ENCODE measurements around the gene RETREG3. TPM values are rescaled to one million over a fixed set of nuclear protein-coding genes. Genes with fewer than 3 reads are reported as not detected.

Gene RETREG3
- total and polyA plus RNA-seq, 2 of the 13 experiments (the other 11 are each of a cell fraction or from before 2014, with no cell fraction given) = 47.0 to 55.8 TPM

GRCh38 chr17:42591411-42591810 lies 17.8 kb downstream of the RETREG3 start:
- FAIRE-seq (no peak), ATAC-seq (no peak), DNase-seq (ENCODE audit: low spot score) (no peak)
- CTCF ChIA-PET (ENCODE audit: low intra/inter-chr PET ratio, low total read pairs) = no interaction called here
- no TSS peak for BruUV-seq (replicated peaks)
- H3K27me3 ChIP-seq (ENCODE audit: control insufficient read depth in 1 of 2, insufficient read depth in 2 of 2, low read length in 2 of 2) = no peaks in the 10 kb centered on the region
- TF ChIP-seq HNF4G (IDR thresholded peaks at IDR 0.05; ENCODE audit: borderline replicate concordance, low read depth, low read length) (no peak), HNF4G (CRISPR knock-in tag; IDR thresholded peaks at IDR 0.05; ENCODE audit: borderline replicate concordance, low read depth) (no peak), ZNF430 (CRISPR knock-in tag; IDR thresholded peaks at IDR 0.05) (no peak), ZKSCAN1 (IDR thresholded peaks at IDR 0.05; ENCODE audit: low read length) (no peak)
- H3K9me3 ChIP-seq (ENCODE audit: low read length) = no peaks in the 10 kb centered on the region
- no peak overlapping the region for H3K9ac ChIP-seq (ENCODE audit: insufficient read depth, low read depth, low read length)
- 98% methylated on average over 9 of the region's 9 CpGs for WGBS (ENCODE audit: low lambda C conversion rate)
- H3K4me1 ChIP-seq (ENCODE audit: insufficient read depth, low read length) = no peaks in the 10 kb centered on the region
- POLR2A ChIA-PET = no interaction called here
- no peak overlapping the region for H2AFZ ChIP-seq (ENCODE audit: low read length)
- H3K4me3 ChIP-seq (replicated peaks in 1 of 3; ENCODE audit: insufficient read depth in 1 of 3, low read depth in 2 of 3, low read length in 3 of 3) = no peak overlapping the region
- in situ Hi-C loops (cut with HindIII; ENCODE audit: extremely low pct_ligation_motif_present, low pct_unique_long_range_greater_than_20kb) (no loop called here), intact Hi-C loops (cut with micrococcal nuclease; ENCODE audit: unreplicated experiment) (no loop called here)
- H4K20me1 ChIP-seq (ENCODE audit: insufficient read depth, low read length) = no peaks in the 10 kb centered on the region
- H3K4me2 ChIP-seq (ENCODE audit: low read depth, low read length) = no peak overlapping the region
- H3K36me3 ChIP-seq (replicated peaks in 1 of 2; ENCODE audit: control insufficient read depth in 1 of 2, insufficient read depth in 2 of 2, low read length in 2 of 2) = peaks cover 25 to 56% of the 10 kb centered on the region in 2 experiments
- no peak overlapping the region for H3K27ac ChIP-seq (ENCODE audit: extremely low read length, insufficient read depth, low read length)
- H3K79me2 ChIP-seq (ENCODE audit: insufficient read depth, low read length) = no peaks in the 10 kb centered on the region

DNA sequence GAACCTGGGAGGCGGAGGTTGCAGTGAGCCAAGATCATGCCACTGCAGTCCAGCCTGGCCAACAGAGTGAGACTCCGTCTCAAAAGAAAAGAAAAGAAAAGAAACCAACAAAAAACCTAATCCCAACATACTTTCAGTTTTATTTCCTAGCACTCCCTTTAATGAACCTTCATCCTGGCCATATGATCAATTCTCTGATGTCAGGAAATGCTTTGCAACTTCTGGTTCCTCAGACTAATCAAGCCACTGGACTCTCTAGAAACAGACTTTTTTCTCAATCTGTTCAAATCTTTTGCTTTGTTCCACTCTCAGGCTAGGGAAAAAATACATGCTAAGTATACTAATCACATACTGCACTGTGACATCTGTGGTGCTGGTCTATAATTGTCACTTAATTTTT lies 18.3 kb downstream of the RETREG3 start:
- Histone ChIP-seq H3K9ac (ENCODE audit: insufficient read depth, low read depth, low read length) (no peak overlapping the region), H3K9me3 (ENCODE audit: low read length) (no peaks in the 10 kb centered on the region), H3K27me3 (ENCODE audit: control insufficient read depth in 1 of 2, insufficient read depth in 2 of 2, low read length in 2 of 2) (no peaks in the 10 kb centered on the region), H3K79me2 (ENCODE audit: insufficient read depth, low read length) (no peaks in the 10 kb centered on the region), H3K4me3 (replicated peaks in 1 of 3; ENCODE audit: insufficient read depth in 1 of 3, low read depth in 2 of 3, low read length in 3 of 3) (no peak overlapping the region), H3K36me3 (replicated peaks in 1 of 2; ENCODE audit: control insufficient read depth in 1 of 2, insufficient read depth in 2 of 2, low read length in 2 of 2) (peaks cover 28 to 61% of the 10 kb centered on the region in 2 experiments), H3K4me2 (ENCODE audit: low read depth, low read length) (no peak overlapping the region), H4K20me1 (ENCODE audit: insufficient read depth, low read length) (no peaks in the 10 kb centered on the region), H3K27ac (ENCODE audit: extremely low read length, insufficient read depth, low read length) (no peak overlapping the region), H2AFZ (ENCODE audit: low read length) (no peak overlapping the region), H3K4me1 (ENCODE audit: insufficient read depth, low read length) (no peaks in the 10 kb centered on the region)
- DNase-seq (ENCODE audit: low spot score) (no peak), ATAC-seq (no peak), FAIRE-seq (no peak)
- in situ Hi-C loops (cut with HindIII; ENCODE audit: extremely low pct_ligation_motif_present, low pct_unique_long_range_greater_than_20kb) (no loop called here), intact Hi-C loops (cut with micrococcal nuclease; ENCODE audit: unreplicated experiment) (no loop called here)
- ChIA-PET CTCF (ENCODE audit: low intra/inter-chr PET ratio, low total read pairs) (no interaction called here), POLR2A (no interaction called here)
- no TSS peak for BruUV-seq (replicated peaks)
- 98% methylated on average over 2 of the region's 2 CpGs for WGBS (ENCODE audit: low lambda C conversion rate)
- no peak for TF ChIP-seq POLR2AphosphoS2 (IDR thresholded peaks at IDR 0.05; ENCODE audit: low read depth, low read length)
- TF ChIP-seq, protein P1, sequence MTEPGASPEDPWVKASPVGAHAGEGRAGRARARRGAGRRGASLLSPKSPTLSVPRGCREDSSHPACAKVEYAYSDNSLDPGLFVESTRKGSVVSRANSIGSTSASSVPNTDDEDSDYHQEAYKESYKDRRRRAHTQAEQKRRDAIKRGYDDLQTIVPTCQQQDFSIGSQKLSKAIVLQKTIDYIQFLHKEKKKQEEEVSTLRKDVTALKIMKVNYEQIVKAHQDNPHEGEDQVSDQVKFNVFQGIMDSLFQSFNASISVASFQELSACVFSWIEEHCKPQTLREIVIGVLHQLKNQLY (CRISPR knock-in tag; IDR thresholded peaks at IDR 0.05) = no peak

All from HepG2 (cell line).